Measurements from ENCODE around the gene SPNS3. TPM values are rescaled to one million over a fixed set of nuclear protein-coding genes. Genes with fewer than 3 reads are reported as not detected.

SPNS3 gene
- polyA plus RNA-seq, 1 donor from 2014 or later: not detected

- Histone ChIP-seq H3K27ac (ENCODE audit: low read length) (no peak overlapping the region), H3K79me2 (replicated peaks; ENCODE audit: insufficient read depth, low read length) (no peaks in the 10 kb centered on the region), H4K20me1 (ENCODE audit: insufficient read depth) (no peaks in the 10 kb centered on the region), H3K27me3 (ENCODE audit: insufficient read depth, low read depth, low read length) (no peaks in the 10 kb centered on the region), H2AFZ (ENCODE audit: low read depth, low read length) (no peak overlapping the region), H3K9me2 (ENCODE audit: insufficient read depth, low read length) (no peaks in the 10 kb centered on the region), H3K9me3 (ENCODE audit: low read length) (no peaks in the 10 kb centered on the region), H3K4me2 (ENCODE audit: low read length) (no peak overlapping the region), H3K9ac (ENCODE audit: low read length) (no peak overlapping the region), H3K36me3 (ENCODE audit: insufficient read depth, low read length) (no peaks in the 10 kb centered on the region), H3F3A (ENCODE audit: insufficient read depth, low read length, poor library complexity, severe bottlenecking) (no peaks in the 10 kb centered on the region), H3K4me3 (ENCODE audit: low read length) (no peak overlapping the region)
- no peak for TF ChIP-seq EZH2 (IDR thresholded peaks at IDR 0.05; ENCODE audit: borderline replicate concordance, insufficient read depth, low read length, poor library complexity, severe bottlenecking)
- no peak for TF ChIP-seq CTCF (IDR thresholded peaks at IDR 0.05; ENCODE audit: poor library complexity, severe bottlenecking)
- TF ChIP-seq TAF1 (IDR thresholded peaks at IDR 0.05; ENCODE audit: low read depth): no peak
- no peak for TF ChIP-seq EP300 (conservative IDR thresholded peaks at IDR 0.05; ENCODE audit: poor library complexity, severe bottlenecking)
- TF ChIP-seq MXI1 (conservative IDR thresholded peaks at IDR 0.05; ENCODE audit: poor library complexity, severe bottlenecking): no peak
- no peak for TF ChIP-seq RAD21 (conservative IDR thresholded peaks at IDR 0.05)
- no peak for TF ChIP-seq POLR2AphosphoS5 (IDR thresholded peaks at IDR 0.05)
- TF ChIP-seq REST (IDR thresholded peaks at IDR 0.05; ENCODE audit: borderline replicate concordance): no peak
- no peak for TF ChIP-seq SMC3 (conservative IDR thresholded peaks at IDR 0.05; ENCODE audit: poor library complexity)
Observed at GRCh38 chr17:4405038-4405669, 28.6 kb upstream of the SPNS3 start.

- Histone ChIP-seq H3K27ac (ENCODE audit: low read length) (no peak overlapping the region), H3K9me3 (ENCODE audit: low read length) (no peaks in the 10 kb centered on the region), H3K27me3 (ENCODE audit: insufficient read depth, low read depth, low read length) (no peaks in the 10 kb centered on the region), H3K36me3 (ENCODE audit: insufficient read depth, low read length) (no peaks in the 10 kb centered on the region), H4K20me1 (ENCODE audit: insufficient read depth) (no peaks in the 10 kb centered on the region), H3K79me2 (replicated peaks; ENCODE audit: insufficient read depth, low read length) (no peaks in the 10 kb centered on the region), H2AFZ (ENCODE audit: low read depth, low read length) (no peak overlapping the region), H3K9me2 (ENCODE audit: insufficient read depth, low read length) (no peaks in the 10 kb centered on the region), H3K9ac (ENCODE audit: low read length) (no peak overlapping the region), H3K4me3 (ENCODE audit: low read length) (no peak overlapping the region), H3K4me2 (ENCODE audit: low read length) (no peak overlapping the region), H3F3A (ENCODE audit: insufficient read depth, low read length, poor library complexity, severe bottlenecking) (no peaks in the 10 kb centered on the region)
- TF ChIP-seq POLR2AphosphoS5 (IDR thresholded peaks at IDR 0.05) (no peak), SMC3 (conservative IDR thresholded peaks at IDR 0.05; ENCODE audit: poor library complexity) (no peak), TAF1 (IDR thresholded peaks at IDR 0.05; ENCODE audit: low read depth) (no peak)
Observed at GRCh38 chr17:4405699-4406098, 28.0 kb upstream of the SPNS3 start.
